ENCODE measurements around the gene C11orf91.

C11orf91 gene

GRCh38 chr11:33672273-33672672 lies 28.4 kb downstream of the C11orf91 start:
- no peak overlapping the region for H3K9ac ChIP-seq (ENCODE audit: insufficient read length, low read depth)
- DNase-seq (ENCODE audit: low read depth, low spot score), result no peak
- H3K4me3 ChIP-seq (ENCODE audit: insufficient read length, low read depth), result no peak overlapping the region
- no peak for TF ChIP-seq SUZ12 (IDR thresholded peaks at IDR 0.05; ENCODE audit: extremely low read depth, insufficient read depth, insufficient read length)
- TF ChIP-seq YY1 (IDR thresholded peaks at IDR 0.05; ENCODE audit: insufficient read depth, insufficient read length), result no peak
- no peak for TF ChIP-seq ZNF274 (IDR thresholded peaks at IDR 0.05; ENCODE audit: low read depth, low read length)
- H3K9me3 ChIP-seq (ENCODE audit: insufficient read depth, low read length), result no peaks in the 10 kb centered on the region
- H3K36me3 ChIP-seq (ENCODE audit: insufficient read depth, insufficient read length, low read length), result no peaks in the 10 kb centered on the region
- H3K27me3 ChIP-seq (ENCODE audit: insufficient read depth, insufficient read length), result no peaks in the 10 kb centered on the region
- peaks cover 5% of the 10 kb centered on the region for H3K4me1 ChIP-seq (ENCODE audit: insufficient read depth, insufficient read length)

- Histone ChIP-seq H3K36me3 (ENCODE audit: insufficient read depth, insufficient read length, low read length) (no peaks in the 10 kb centered on the region), H3K9me3 (ENCODE audit: insufficient read depth, low read length) (0 out of 2 replicates have a peak, but pooled peaks cover 2% of the 10 kb centered on the region), H3K9ac (ENCODE audit: insufficient read length, low read depth) (no peak overlapping the region), H3K27me3 (ENCODE audit: insufficient read depth, insufficient read length) (no peaks in the 10 kb centered on the region), H3K4me1 (ENCODE audit: insufficient read depth, insufficient read length) (peaks cover 5% of the 10 kb centered on the region), H3K4me3 (ENCODE audit: insufficient read length, low read depth) (no peak overlapping the region)
- no peak for DNase-seq (ENCODE audit: low read depth, low spot score)
- TF ChIP-seq SUZ12 (IDR thresholded peaks at IDR 0.05; ENCODE audit: extremely low read depth, insufficient read depth, insufficient read length) (no peak), YY1 (IDR thresholded peaks at IDR 0.05; ENCODE audit: insufficient read depth, insufficient read length) (no peak), ZNF274 (IDR thresholded peaks at IDR 0.05; ENCODE audit: low read depth, low read length) (no peak)
Observed at GRCh38 chr11:33670250-33671011, 30.2 kb downstream of the C11orf91 start.

GRCh38 chr11:33669598-33670249 lies 30.9 kb downstream of the C11orf91 start:
- Histone ChIP-seq H3K9ac (ENCODE audit: insufficient read length, low read depth) (no peak overlapping the region), H3K4me1 (ENCODE audit: insufficient read depth, insufficient read length) (peaks cover 5% of the 10 kb centered on the region), H3K4me3 (ENCODE audit: insufficient read length, low read depth) (no peak overlapping the region), H3K36me3 (ENCODE audit: insufficient read depth, insufficient read length, low read length) (no peaks in the 10 kb centered on the region), H3K9me3 (ENCODE audit: insufficient read depth, low read length) (peaks cover 9% of the 10 kb centered on the region; the same call in 1 of the 2 replicates), H3K27me3 (ENCODE audit: insufficient read depth, insufficient read length) (no peaks in the 10 kb centered on the region)
- DNase-seq (ENCODE audit: low read depth, low spot score), result no peak
- no peak for TF ChIP-seq YY1 (IDR thresholded peaks at IDR 0.05; ENCODE audit: insufficient read depth, insufficient read length)
- TF ChIP-seq ZNF274 (IDR thresholded peaks at IDR 0.05; ENCODE audit: low read depth, low read length), result no peak
- no peak for TF ChIP-seq SUZ12 (IDR thresholded peaks at IDR 0.05; ENCODE audit: extremely low read depth, insufficient read depth, insufficient read length)

GRCh38 chr11:33668951-33669596 lies 31.6 kb downstream of the C11orf91 start:
- no peak overlapping the region for H3K4me3 ChIP-seq (ENCODE audit: insufficient read length, low read depth)
- DNase-seq (ENCODE audit: low read depth, low spot score), result no peak
- H3K9me3 ChIP-seq (ENCODE audit: insufficient read depth, low read length), result peaks cover 16% of the 10 kb centered on the region; the same call in 1 of the 2 replicates
- H3K36me3 ChIP-seq (ENCODE audit: insufficient read depth, insufficient read length, low read length), result no peaks in the 10 kb centered on the region
- H3K27me3 ChIP-seq (ENCODE audit: insufficient read depth, insufficient read length), result no peaks in the 10 kb centered on the region
- H3K4me1 ChIP-seq (ENCODE audit: insufficient read depth, insufficient read length), result peaks cover 5% of the 10 kb centered on the region
- no peak overlapping the region for H3K9ac ChIP-seq (ENCODE audit: insufficient read length, low read depth)
- no peak for TF ChIP-seq ZNF274 (IDR thresholded peaks at IDR 0.05; ENCODE audit: low read depth, low read length)
- TF ChIP-seq SUZ12 (IDR thresholded peaks at IDR 0.05; ENCODE audit: extremely low read depth, insufficient read depth, insufficient read length), result no peak

- peaks cover 16% of the 10 kb centered on the region; the same call in 1 of the 2 replicates for H3K9me3 ChIP-seq (ENCODE audit: insufficient read depth, low read length)
- H3K27me3 ChIP-seq (ENCODE audit: insufficient read depth, insufficient read length), result no peaks in the 10 kb centered on the region
- no peak overlapping the region for H3K9ac ChIP-seq (ENCODE audit: insufficient read length, low read depth)
Observed at GRCh38 chr11:33668468-33668825, 32.2 kb downstream of the C11orf91 start.

GRCh38 chr11:33667819-33668467 lies 32.7 kb downstream of the C11orf91 start:
- DNase-seq (ENCODE audit: low read depth, low spot score), result no peak
- Histone ChIP-seq H3K9me3 (ENCODE audit: insufficient read depth, low read length) (peaks cover 16% of the 10 kb centered on the region; the same call in 1 of the 2 replicates), H3K4me3 (ENCODE audit: insufficient read length, low read depth) (no peak overlapping the region), H3K27me3 (ENCODE audit: insufficient read depth, insufficient read length) (no peaks in the 10 kb centered on the region), H3K9ac (ENCODE audit: insufficient read length, low read depth) (no peak overlapping the region), H3K36me3 (ENCODE audit: insufficient read depth, insufficient read length, low read length) (no peaks in the 10 kb centered on the region), H3K4me1 (ENCODE audit: insufficient read depth, insufficient read length) (peaks cover 5% of the 10 kb centered on the region)
- no peak for TF ChIP-seq YY1 (IDR thresholded peaks at IDR 0.05; ENCODE audit: insufficient read depth, insufficient read length)
- no peak for TF ChIP-seq SUZ12 (IDR thresholded peaks at IDR 0.05; ENCODE audit: extremely low read depth, insufficient read depth, insufficient read length)
- no peak for TF ChIP-seq ZNF274 (IDR thresholded peaks at IDR 0.05; ENCODE audit: low read depth, low read length)

More at GRCh38 chr11:33668468-33668825, 32.2 kb downstream of the C11orf91 start:
- H3K4me1 ChIP-seq (ENCODE audit: insufficient read depth, insufficient read length), result peaks cover 5% of the 10 kb centered on the region
- DNase-seq (ENCODE audit: low read depth, low spot score), result no peak
- TF ChIP-seq ZNF274 (IDR thresholded peaks at IDR 0.05; ENCODE audit: low read depth, low read length) (no peak), YY1 (IDR thresholded peaks at IDR 0.05; ENCODE audit: insufficient read depth, insufficient read length) (no peak), SUZ12 (IDR thresholded peaks at IDR 0.05; ENCODE audit: extremely low read depth, insufficient read depth, insufficient read length) (no peak)
- H3K36me3 ChIP-seq (ENCODE audit: insufficient read depth, insufficient read length, low read length), result no peaks in the 10 kb centered on the region
- H3K4me3 ChIP-seq (ENCODE audit: insufficient read length, low read depth), result no peak overlapping the region
